NCI-H128 (cell line): Measurements from ENCODE around the gene BRAT1.

Source experiments
- DNase-seq: peaks from one replicate; lab custom pipeline; 2025; ENCODE audit not compliant: unreplicated experiment; lab: John Stamatoyannopoulos, UW

Gene BRAT1

DNA sequence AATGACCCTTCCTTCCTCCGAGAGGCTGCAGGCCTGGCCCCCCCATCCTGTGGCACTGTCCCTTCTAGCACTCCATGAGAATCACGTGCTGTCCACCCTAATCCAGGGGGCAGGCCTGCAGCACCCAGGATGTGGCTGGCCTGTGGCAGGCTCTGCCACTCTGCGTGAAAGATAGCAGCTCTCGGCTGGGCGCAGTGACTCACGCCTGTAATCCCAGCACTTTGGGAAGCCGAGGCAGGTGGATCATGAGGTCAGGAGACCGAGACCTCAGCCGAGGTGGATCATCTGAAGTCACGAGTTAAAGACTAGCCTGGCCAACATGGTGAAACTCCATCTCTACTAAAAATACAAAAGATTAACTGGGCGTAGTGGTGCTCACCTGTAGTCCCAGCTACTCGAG, 54.6 kb downstream of the BRAT1 start:
- no peak for DNase-seq

DNA sequence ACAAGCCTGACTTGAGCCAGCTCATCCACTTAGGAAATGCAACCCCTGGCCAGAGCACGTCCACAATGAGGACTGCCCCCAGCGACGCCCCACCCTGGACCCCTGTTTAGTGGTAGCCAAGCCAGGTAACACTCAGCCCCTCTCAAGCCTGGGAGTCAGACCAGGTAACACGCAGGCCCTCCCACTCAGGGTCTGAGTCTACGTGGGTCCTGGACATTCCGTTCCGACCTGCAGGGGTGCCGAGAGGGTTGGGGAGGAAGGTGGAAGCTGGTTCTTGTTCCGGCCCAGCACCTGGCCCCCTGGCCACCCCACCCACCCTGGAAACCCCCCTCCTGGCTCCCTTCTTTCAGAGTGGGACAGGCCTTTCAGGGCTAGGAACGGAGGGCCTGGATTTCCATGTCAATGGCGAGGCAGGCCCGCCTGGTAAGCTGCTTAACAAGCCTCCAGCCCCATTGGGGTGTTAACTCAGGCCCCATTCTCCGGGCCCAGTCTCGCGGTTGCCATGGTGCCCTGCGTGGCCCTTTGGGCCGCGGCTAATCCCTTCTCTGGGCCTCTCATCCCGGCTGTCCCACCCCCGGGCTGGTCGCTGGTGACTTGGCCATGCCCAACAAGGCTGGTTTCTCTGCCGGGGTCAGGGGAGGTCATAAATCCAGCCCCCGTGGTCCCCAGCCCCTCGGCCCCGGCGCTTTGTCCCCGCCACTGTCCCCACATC, 55.4 kb downstream of the BRAT1 start:
- no peak for DNase-seq

DNA sequence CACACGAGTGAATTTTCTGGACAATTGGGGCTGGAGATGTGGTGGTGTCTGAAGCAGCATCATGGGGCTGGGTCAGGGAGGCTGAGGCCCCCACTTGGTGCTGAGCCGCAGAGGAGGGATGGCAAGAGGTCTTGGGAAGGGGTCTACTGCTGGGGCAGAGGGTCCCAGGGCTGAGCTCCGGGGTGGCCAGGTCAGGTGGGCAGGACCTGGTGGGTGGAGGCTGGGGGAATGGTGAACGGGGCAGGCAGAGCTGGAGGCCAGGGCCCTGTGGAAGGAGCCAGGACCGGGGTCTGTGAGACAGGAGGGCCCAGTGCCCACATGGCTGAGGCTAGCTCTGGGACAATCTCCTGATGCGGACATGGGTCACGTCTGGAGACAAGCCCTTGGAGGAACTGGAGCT, 56.1 kb downstream of the BRAT1 start:
- DNase-seq, result no peak

DNA sequence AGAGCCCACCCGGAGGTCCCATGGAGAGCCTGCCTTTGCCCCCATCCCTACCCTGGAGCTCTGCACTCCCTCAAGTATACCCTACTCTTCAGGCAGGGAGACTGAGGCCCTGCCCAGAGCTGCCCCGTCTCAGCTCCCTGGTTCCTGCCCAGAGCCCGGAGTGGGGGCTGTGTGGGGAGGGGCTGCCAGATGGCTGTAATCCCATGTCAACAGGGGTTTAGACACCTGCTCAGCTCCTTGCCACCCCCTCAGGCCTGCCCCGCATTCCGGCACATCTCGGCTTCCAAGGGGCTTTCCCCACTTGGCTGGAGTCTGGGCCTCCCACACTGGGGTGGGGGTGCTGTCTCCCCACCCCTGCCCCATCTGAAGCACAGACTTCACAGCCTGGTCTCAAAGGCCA, 56.6 kb downstream of the BRAT1 start:
- DNase-seq, result no peak

DNA sequence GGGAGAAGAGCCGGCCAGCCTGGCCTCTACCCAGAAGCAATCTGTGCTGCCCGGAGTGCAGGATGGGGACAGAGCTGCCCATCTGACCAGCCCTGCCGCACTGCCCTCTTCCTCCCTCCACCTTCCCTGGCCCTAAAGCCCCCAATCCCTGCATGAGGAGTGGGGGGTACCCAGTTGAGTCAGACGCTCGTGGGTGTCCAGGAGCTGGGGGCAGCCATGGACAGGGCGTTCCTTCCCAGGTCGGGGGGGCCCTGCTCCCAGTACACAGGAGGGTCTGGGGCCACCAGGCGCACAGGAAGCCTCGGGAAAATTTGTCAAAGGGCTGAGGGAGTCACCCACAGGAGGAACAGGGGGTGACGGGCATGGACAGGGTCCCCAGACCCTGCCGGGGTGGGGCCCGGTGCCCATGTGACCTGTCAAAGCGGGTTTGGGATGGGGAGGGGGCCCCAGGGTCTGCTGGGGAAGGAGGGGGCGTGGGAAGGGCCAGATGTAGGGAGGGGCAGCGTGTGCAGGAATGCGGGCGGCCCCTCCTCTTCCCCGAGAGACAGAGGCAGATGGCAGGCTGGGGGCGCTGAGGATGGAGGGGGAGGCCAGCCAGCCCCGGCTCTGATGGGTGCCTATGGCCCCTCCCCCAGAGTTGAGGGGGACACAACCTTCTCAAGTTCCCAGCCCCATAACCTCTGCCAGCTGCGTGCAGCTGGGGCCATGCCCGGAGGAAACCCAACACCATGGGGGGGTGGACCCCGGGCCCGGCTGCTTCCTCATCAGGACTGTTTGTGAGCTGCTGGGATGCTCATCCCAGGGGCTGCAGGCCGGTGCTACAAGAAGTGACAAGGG, 57.6 kb downstream of the BRAT1 start:
- DNase-seq, result no peak

DNA sequence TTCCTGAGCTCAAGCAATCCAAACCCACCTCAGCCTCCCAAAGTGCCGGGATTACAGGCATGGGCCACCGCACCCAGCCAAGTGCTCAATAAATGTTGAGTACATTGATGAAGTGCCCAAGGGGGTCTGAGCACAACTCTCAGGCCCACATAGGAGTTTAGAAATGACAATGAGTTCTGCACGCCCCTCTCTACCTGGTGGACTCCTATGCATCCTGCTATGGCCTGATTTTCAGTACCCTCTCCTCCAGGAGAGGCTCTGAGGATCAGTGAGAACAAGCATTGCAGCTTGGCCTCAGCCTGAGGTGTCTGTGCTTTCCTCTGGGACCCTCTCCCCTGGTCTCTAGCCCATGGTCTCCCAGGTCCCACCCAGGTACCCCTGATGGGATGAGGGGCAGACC, 58.3 kb downstream of the BRAT1 start:
- DNase-seq, result no peak

DNA sequence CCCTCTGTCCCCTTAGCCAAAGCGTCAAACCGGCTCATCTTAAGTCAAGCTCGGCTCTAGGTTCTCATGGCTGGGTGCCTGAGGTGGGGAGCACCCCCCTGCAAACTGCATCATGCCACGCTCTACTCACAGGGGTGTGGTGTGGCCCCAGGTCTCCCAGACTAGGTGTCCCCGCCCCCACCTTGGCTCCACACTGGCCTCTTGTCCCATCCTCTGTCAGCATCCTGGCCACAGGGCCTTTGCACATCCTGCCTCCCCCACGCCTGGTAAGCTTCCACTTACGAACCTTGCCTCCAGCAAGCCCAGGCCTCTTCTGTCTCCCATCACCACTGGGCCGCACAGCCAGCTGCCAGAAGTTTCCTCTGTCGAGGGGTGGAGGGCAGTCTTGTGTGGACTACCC, 58.9 kb downstream of the BRAT1 start:
- no peak for DNase-seq

DNA sequence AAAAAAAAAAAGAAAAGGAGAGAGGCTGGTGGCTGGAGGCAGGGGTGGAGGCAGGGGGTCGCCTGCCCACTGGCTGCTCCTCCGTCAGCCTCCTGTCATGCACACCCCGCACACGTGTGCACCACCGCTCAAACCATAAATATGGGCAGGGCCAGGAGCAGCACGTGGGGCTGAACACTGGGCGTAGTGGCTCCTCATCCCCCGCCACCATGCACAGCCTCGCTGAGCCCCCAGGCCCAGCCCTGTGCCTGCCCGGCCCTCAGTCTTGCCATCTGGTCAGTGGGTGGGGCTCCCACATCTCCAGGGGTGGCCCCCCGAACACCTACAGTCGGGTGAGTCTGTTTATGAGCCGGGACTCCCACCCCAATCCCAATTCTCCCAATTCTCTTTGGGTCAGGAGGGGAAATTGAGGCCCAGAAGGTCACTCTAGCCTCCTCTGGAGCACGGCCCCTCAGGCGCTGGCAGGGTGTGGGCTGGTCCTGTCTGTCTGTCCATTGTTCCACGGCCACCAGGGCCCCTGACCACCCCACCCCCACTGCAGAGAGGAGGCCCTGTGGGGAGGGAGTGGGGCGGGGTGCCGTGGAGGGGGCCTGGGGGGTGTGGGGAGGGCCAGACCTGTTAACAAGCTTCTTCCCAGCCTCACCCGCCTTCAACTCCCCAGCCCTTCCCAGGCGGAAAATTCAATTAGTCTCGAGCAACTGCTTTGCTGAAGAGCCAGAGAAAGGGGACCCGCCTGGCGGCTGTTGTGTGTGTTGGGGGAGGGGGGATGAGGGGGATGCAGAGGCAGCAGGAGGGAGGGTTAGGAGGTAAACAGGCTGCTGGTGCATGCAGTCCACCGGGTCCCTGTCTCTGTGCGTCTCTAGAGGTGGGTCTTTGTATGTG, 59.7 kb downstream of the BRAT1 start:
- DNase-seq, result no peak

DNA sequence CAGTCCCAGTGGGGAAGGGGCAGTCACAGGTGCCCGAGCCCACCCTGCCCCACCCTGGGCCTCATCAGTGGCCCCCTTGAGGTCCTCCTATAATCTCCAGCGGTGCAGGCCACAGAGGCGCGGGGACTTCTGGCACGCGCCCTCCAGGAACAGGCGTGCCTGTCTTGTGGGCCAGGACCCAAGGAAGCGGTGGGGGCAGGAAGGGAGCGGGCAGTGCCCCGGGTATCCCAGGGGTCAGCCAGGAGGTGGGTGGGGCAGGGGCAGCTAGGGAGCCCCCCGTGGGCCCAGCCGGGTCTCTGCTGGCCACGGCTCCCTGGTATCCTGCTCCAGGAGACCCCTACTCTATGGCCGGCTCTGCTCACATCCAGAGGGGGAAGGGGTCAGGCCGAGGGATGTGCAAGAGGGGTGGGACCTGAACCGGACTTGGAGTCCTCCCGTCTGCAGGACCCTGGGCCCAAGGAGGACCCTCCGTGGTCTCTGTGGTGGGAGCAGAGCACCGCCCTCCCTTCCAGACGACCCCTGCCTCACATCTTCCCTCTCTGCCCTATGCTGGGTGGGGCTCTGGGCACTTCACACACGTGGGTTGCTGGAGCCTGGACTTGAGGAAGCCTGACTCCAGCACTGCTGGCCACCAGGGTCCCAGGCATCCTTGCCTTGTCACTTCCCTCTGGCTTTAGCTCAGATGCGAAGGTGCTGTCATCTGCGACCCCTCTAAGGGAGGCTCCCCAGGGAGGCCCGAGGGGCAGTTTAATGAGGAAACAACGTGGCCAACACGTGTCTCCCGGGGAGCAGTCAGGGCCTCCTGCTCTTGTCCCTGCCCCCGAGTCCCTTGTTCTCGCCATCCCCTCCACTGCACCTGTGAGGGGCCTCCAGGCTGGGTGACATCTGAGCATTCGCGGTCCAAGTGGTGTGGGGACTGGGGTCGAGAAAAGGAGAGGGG, 60.9 kb downstream of the BRAT1 start:
- no peak for DNase-seq

DNA sequence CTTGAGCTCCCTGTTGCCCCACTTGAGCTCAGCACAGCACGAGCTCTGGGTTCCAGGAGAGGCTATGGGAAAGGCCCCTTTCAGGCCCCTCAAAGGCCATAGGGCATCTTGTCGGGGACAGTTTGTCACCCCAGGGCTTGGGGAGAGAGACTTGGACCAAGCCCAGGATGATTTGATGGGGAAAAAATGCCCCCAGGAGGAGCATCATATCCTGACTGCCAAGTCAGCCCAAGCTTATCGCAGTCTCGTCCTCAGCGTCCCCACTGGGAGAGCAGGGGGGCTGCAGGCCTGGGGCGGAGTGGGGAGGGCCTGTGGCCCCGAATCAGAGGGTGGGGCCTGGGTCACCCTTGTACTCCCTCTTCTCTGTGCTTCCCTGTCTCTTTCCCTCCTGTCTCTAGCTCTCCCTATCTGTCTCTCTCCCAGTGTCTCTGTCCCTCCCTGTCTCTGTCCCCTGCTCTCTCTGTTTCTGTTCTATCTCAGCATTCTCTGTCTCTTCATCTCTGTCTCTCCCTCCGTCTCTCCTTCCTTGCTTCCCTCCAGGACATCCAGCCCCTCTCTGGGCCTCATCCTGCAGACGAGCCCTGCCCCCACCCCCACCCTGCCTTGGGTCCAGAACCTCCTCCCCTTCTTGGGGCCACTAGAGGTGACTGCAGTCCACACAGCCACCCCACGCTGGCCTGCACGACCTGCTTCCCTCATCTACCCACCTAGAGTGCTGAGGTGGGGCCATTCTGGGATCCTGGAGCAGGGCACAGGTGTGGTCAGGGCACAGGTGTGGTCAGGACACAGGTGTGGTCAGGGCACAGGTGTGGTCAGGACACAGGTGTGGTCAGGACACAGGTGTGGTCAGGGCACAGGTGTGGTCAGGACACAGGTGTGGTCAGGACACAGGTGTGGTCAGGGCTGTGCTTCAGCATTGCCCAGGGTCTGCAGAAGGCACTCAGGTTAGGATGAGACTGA, 61.8 kb downstream of the BRAT1 start:
- DNase-seq, result no peak

DNA sequence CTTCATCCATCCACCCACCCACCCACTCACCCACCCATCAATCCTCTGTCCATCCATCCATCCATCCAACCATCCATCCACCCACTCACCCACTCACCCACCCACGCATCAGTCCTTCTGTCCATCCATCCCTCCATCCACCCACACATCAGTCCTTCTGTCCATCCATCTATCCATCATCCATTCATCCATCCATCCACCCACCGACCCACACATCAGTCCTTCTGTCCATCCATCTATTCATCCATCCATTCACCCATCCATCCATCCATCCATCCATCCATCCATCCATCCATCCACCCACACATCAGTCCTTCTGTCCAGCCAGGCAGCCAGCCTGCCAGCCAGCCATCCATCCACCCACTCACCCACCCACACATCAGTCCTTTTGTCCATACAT, 63.3 kb downstream of the BRAT1 start:
- no peak for DNase-seq

DNA sequence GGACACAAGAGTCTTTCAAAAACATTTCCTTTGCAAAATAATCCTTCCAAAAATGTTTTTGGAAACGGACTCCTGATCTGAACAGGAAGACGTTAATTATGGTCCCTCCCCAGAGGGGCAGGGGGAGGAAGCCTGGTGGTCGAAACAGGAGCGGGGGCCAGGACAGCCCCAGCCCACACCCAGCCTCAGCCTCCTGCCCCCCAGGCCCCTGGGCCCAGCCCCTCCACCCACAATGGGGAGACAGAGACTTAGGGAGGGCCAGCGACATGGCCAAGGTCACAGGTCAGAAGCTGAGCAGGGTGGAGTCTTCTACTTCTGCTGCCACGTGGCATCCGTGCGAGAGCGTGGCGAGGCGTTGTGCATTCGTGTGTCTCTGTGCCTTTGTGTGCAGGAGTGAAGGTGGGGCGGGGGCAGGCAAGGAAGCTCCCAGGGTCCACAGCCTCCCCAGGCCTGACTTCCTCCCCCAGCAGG, 65.1 kb downstream of the BRAT1 start:
- no peak for DNase-seq

DNA sequence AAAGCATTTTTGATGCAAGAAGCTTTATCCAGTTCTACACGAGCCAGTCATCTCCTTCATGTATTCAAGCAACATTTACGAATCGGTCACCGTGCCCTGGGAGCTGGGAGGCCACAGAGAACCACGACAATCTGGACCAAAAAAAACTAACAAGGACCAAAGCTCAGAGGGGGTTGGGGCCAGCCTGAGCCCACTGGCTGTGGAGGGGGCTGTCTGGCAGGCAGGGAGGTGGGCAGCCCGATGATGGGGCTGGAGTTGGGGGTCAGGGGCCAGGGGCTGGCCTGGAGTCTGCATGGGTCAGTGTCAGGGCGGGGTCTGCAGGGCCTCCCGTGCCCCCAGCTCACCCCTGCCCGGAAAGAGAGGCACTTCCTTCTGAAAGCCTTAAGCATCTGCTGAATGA, 66.6 kb downstream of the BRAT1 start:
- DNase-seq, result no peak

DNA sequence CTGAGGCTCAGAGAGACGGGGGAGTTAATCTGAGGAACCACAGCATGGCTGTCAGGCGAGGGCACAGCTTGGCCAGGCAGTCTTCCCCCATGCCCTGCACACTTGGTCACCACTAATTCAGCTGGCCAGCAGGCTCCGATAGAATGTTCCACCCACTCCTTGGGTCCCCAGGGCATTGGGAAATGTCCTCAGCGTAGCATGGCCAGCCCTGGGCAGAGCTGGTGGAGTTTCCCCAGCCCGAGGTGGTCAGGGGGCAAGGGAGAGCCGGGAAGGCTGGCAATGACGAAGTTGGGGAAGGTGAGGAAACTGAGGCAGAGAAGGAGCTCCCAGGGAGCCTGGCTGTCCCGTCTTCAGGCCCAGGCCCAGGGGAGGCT, 67.1 kb downstream of the BRAT1 start:
- DNase-seq, result no peak
